Cardiac muscle cell (in vitro differentiated cells and primary cell): ENCODE data around the gene LIMK2. TPM values are rescaled to one million over a fixed set of nuclear protein-coding genes. Genes with fewer than 3 reads are reported as not detected.

Experiments used
- DNase-seq, 2 donors: peaks; one replicate each; pipeline versions ENCODE4 v3.0.0 to v3.0.0-alpha.2; 2010 to 2017; ENCODE audit warnings: low read depth in 1 of 2, low spot score in 1 of 2
- H3K27ac ChIP-seq: fragments of 200-600 bp; sonication (generic); 2 replicates; pipeline ENCODE4 v1.5.1; 2016
- H3K27me3 ChIP-seq: fragments of 200-600 bp; sonication (generic); 2 replicates; pipeline ENCODE4 v1.6.0; 2016; ENCODE audit warnings: control low read depth
- H3K36me3 ChIP-seq: fragments of 200-600 bp; sonication (generic); 2 replicates; pipeline ENCODE4 v1.5.1; 2016; ENCODE audit warnings: control low read depth
- H3K4me1 ChIP-seq: fragments of 200-600 bp; sonication (generic); 2 replicates; pipeline ENCODE4 v1.8.1; 2017; ENCODE audit warnings: low read depth, mild to moderate bottlenecking, mixed run types
- H3K4me3 ChIP-seq: fragments of 200-600 bp; sonication (generic); 2 replicates; pipeline ENCODE4 v1.5.1; 2016; ENCODE audit warnings: mild to moderate bottlenecking
- H3K9me3 ChIP-seq: fragments of 200-600 bp; sonication (generic); 2 replicates; pipeline ENCODE4 v1.5.1; 2017; ENCODE audit warnings: low read depth, mild to moderate bottlenecking, control low read depth
- CTCF ChIP-seq: IDR thresholded peaks from 2 replicates; pipeline ENCODE4 v1.5.1; 2012; ENCODE audit warnings: low read depth, mild to moderate bottlenecking, low read length
- polyA plus RNA-seq: library from polyadenylated mRNA; unstranded; fragments of >200 nt; fragmentation: Nextera tagmentation; extraction: Ambion mirVana; gene quantifications from 2 replicates; pipeline ENCODE4 v1.2.1, GENCODE V29; 2016
- total RNA-seq: library from RNA; depleted of rRNA; stranded (reverse); fragments of >200 nt; gene quantifications from 2 replicates; pipeline ENCODE4 v1.2.3, GENCODE V29; 2016

The LIMK2 gene
- total and polyA plus RNA-seq, 2 experiments from 2014 or later, result 31.4 to 32.8 TPM

- Histone ChIP-seq H3K9me3 (no peaks in the 10 kb centered on the region), H3K4me1 (peaks cover 6% of the 10 kb centered on the region), H3K27ac (peak overlapping the region; percentile 69), H3K36me3 (no peaks in the 10 kb centered on the region), H3K4me3 (no peak overlapping the region), H3K27me3 (no peaks in the 10 kb centered on the region)
- no peak for TF ChIP-seq CTCF
- DNase-seq, result no peak
Observed at GRCh38 chr22:31206896-31207687, 5.0 kb upstream of the LIMK2 start.

GRCh38 chr22:31210556-31211421, 1.3 kb upstream of the LIMK2 start:
- no peaks in the 10 kb centered on the region for H3K9me3 ChIP-seq
- peak in 1 of 2 donors; percentile 25 for DNase-seq
- H3K27ac ChIP-seq, result no peak overlapping the region
- H3K4me3 ChIP-seq, result no peak overlapping the region
- no peak for TF ChIP-seq CTCF
- no peaks in the 10 kb centered on the region for H3K27me3 ChIP-seq
- H3K36me3 ChIP-seq, result no peaks in the 10 kb centered on the region
- H3K4me1 ChIP-seq, result peaks cover 10% of the 10 kb centered on the region

GRCh38 chr22:31211482-31211861, 626 bp upstream of the LIMK2 start:
- Histone ChIP-seq H3K4me3 (peak overlapping the region; percentile 92), H3K27ac (no peak overlapping the region), H3K4me1 (peaks cover 10% of the 10 kb centered on the region), H3K36me3 (no peaks in the 10 kb centered on the region), H3K27me3 (no peaks in the 10 kb centered on the region), H3K9me3 (no peaks in the 10 kb centered on the region)
- TF ChIP-seq CTCF, result no peak
- no peak for DNase-seq

- no peak for TF ChIP-seq CTCF
- no peaks in the 10 kb centered on the region for H3K27me3 ChIP-seq
- no peak overlapping the region for H3K27ac ChIP-seq
- H3K36me3 ChIP-seq, result no peaks in the 10 kb centered on the region
- H3K4me1 ChIP-seq, result peaks cover 3% of the 10 kb centered on the region
- no peaks in the 10 kb centered on the region for H3K9me3 ChIP-seq
- no peak for DNase-seq
- H3K4me3 ChIP-seq, result peak overlapping the region; percentile 92
Observed at GRCh38 chr22:31212783-31213629, 908 bp downstream of the LIMK2 start.

- no peaks in the 10 kb centered on the region for H3K9me3 ChIP-seq
Observed at GRCh38 chr22:31215018-31215535, 3.0 kb downstream of the LIMK2 start.

More at GRCh38 chr22:31215018-31215535, 3.0 kb downstream of the LIMK2 start:
- peaks cover 3% of the 10 kb centered on the region for H3K4me1 ChIP-seq
- H3K27ac ChIP-seq, result no peak overlapping the region
- no peak for TF ChIP-seq CTCF
- no peak for DNase-seq
- H3K4me3 ChIP-seq, result no peak overlapping the region
- no peaks in the 10 kb centered on the region for H3K36me3 ChIP-seq
- no peaks in the 10 kb centered on the region for H3K27me3 ChIP-seq
